ENCODE measurements around the gene SUMF1.
"Not testable (repeated sequence)": the region's sequence is repeated elsewhere in the genome, so short reads cannot be mapped to it uniquely, and the experiment has no call there.

SUMF1 gene

DNA sequence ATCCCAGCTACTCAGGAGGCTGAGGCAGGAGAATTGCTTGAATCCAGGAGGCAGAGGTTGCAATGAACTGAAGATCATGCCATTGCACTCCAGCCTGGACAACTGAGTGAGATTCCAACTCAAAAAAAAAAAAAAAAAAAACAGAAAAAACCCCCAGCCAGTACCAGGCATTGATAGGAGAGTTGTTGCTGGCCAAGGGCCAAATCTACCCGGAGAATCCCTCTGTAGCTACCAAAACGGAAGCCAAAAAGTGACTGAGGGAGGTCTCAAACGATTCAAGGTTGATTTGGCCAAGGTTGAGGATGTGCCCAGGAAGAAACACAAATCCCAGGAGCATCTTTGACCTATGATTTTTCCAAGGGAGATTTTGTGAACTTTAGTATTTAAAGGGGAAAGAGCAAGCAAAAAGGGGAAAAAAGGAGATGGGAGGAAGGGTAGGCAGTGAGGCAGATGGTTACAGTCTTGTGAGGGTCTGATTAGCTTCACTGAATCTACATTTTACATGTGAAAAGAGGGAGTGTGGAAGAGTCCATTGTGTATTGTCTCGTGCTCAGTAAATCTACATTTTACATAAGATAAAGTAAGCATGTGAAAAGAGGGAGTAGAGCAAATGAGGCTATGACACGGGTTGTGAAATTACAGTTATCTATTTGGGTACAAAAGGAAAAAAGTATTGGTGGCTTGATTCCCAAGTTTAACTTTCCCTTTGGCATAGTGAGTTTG lies 131.1 kb downstream of the SUMF1 start:
- TF ChIP-seq, protein P1, sequence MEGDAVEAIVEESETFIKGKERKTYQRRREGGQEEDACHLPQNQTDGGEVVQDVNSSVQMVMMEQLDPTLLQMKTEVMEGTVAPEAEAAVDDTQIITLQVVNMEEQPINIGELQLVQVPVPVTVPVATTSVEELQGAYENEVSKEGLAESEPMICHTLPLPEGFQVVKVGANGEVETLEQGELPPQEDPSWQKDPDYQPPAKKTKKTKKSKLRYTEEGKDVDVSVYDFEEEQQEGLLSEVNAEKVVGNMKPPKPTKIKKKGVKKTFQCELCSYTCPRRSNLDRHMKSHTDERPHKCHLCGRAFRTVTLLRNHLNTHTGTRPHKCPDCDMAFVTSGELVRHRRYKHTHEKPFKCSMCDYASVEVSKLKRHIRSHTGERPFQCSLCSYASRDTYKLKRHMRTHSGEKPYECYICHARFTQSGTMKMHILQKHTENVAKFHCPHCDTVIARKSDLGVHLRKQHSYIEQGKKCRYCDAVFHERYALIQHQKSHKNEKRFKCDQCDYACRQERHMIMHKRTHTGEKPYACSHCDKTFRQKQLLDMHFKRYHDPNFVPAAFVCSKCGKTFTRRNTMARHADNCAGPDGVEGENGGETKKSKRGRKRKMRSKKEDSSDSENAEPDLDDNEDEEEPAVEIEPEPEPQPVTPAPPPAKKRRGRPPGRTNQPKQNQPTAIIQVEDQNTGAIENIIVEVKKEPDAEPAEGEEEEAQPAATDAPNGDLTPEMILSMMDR (IDR thresholded peaks at IDR 0.05; ENCODE audit: insufficient read depth, low read depth, low read length, missing control alignments): no peak
- no peak overlapping the region for H3K4me3 ChIP-seq (ENCODE audit: low read depth, low read length)
- no peak for DNase-seq (ENCODE audit: low read depth)

DNA sequence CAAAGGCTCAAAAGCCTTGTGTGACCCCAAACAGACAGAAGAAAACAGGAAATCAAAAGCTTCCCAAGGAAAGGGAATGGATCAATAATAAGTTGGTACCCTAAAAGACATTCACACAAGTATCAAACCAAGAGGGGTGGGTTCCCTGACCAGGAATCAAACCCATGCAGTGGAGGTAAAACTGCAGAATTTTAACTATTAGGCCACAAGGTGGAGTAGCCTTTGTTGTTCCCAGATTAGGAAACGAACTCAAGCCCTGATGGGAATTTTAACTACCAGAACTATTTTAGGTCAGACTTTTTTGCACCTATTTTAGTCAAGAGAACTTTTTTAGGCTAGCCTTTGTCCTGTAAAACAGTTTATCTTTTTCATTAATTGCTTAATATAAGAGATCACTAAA lies 132.5 kb downstream of the SUMF1 start:
- no peak overlapping the region for H3K4me3 ChIP-seq (ENCODE audit: low read depth, low read length)
- DNase-seq (ENCODE audit: low read depth): no peak
- TF ChIP-seq, protein P1 (IDR thresholded peaks at IDR 0.05; ENCODE audit: insufficient read depth, low read depth, low read length, missing control alignments): peak; percentile 6

DNA sequence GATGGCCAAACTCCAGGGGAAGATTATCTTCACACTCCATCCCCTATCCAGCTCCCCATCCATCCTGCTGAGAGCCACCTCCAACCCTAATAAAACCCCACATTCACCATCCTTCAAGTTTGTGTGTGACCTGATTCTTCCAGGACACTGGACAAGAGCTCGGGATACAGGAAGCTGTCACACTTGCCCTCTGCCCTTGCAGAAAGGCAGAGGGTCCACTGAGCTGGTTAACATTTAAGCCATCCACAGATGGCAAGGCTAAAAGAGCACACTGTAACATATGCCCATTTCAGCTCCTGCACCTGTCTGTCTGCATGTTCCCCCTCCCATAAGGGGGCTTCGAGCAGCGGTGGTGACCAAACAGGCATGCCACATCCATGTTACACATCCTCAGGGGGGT lies 134.1 kb downstream of the SUMF1 start:
- TF ChIP-seq, protein P1 (IDR thresholded peaks at IDR 0.05; ENCODE audit: insufficient read depth, low read depth, low read length, missing control alignments): no peak
- no peak overlapping the region for H3K4me3 ChIP-seq (ENCODE audit: low read depth, low read length)
- no peak for DNase-seq (ENCODE audit: low read depth)

DNA sequence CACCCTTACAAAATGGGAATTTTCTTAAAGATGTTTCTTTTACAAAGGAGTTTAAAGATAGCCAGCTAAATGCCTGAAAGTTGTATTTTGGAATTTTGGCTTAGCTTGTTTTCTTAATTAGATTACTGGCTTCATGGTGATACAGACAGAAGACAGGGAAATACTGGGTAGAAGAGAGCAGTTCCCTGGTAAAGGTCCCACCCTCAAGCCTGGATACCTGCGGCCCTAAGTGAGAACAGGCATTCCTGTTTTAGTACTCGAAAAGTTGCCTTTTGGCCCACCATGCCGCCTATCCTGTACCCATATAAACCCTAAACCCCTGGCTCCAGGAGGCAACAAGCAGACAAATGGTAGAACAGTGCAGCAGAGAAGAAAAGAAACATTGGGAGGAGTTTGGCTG lies 134.5 kb downstream of the SUMF1 start:
- DNase-seq (ENCODE audit: low read depth): no peak
- no peak overlapping the region for H3K4me3 ChIP-seq (ENCODE audit: low read depth, low read length)
- TF ChIP-seq, protein P1 (IDR thresholded peaks at IDR 0.05; ENCODE audit: insufficient read depth, low read depth, low read length, missing control alignments): no peak

DNA sequence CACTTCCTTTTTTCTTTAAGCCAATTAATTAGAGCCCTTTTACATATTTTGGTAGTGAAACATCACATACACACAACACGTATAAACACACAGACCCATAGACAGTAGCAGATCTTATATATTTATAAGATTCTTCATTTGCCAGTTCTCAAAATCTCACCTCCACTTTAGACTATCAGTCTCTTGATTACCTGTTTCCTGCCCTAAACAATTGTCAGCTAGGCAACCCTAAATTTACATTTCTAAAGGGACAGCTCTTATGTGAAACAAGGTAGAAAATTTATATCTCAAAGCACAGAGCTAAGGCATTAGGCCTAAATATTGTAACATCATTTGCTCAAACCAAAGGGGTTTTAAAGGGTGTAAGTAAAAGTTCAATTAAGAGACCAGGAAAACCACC lies 135.0 kb downstream of the SUMF1 start:
- H3K4me3 ChIP-seq (ENCODE audit: low read depth, low read length): no peak overlapping the region
- TF ChIP-seq, protein P1 (IDR thresholded peaks at IDR 0.05; ENCODE audit: insufficient read depth, low read depth, low read length, missing control alignments): no peak
- DNase-seq (ENCODE audit: low read depth): no peak

DNA sequence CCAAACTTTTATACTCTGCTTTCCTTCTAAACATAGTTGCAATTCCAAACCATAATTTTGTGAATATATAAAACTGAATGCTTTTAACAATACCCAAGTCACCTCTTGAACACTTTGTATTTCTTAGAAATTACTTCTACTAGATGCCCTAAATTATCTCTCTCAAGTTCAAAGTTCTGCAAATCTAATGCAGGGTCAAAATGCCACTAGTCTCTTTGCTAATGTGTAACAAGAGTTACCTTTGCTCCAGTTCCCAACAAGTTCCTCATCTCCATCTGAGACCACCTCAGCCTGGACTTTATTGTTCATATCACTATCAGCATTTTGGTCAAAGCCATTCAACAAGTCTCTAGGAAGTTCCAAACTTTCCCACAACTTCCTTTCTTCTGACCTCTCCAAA lies 137.3 kb downstream of the SUMF1 start:
- H3K4me3 ChIP-seq (ENCODE audit: low read depth, low read length); DNase-seq (ENCODE audit: low read depth): not testable (repeated sequence)

DNA sequence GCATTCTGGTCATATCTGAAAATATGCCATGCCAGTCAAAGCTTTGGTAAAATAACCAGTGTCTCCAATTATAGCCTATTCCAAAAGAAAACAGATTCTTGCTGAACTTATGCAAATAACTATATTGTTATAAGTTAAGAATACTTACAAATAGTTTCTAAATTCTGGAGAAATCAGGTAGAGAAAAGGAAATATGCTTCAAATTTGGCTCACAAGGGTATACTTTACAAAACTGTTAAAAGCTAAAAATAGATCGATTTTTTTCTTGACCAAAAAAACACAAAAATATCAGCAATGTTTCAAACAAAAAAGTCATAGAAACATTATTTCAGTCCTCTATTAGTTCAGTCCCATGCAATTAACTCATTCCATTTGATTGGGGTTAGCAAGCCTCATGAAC lies 140.2 kb downstream of the SUMF1 start:
- no peak overlapping the region for H3K4me3 ChIP-seq (ENCODE audit: low read depth, low read length)
- TF ChIP-seq, protein P1 (IDR thresholded peaks at IDR 0.05; ENCODE audit: insufficient read depth, low read depth, low read length, missing control alignments): no peak
- DNase-seq (ENCODE audit: low read depth): no peak
